Coronary artery (tissue), 2 donors: ENCODE data around the gene SLC22A3.

Experiments
- DNase-seq: peaks from one replicate; pipeline ENCODE4 v3.0.0-alpha.2; 2017; ENCODE audit warnings: low spot score
- H3K27ac ChIP-seq, 2 donors: fragments of 200-600 bp; sonication (generic); one replicate each; pipeline ENCODE4 v1.5.1; 2016 to 2019
- H3K4me3 ChIP-seq: fragments of 200-600 bp; sonication (generic); 2 replicates; pipeline ENCODE4 v1.5.1; 2016; ENCODE audit warnings: mild to moderate bottlenecking, moderate library complexity
- TF ChIP-seq, protein P1 (sequence below): fragments of 200-600 bp; sonication (generic); IDR thresholded peaks from one replicate; pipeline ENCODE4 v1.5.1; 2019; ENCODE audit warnings: antibody characterized with exemption

The SLC22A3 gene

DNA sequence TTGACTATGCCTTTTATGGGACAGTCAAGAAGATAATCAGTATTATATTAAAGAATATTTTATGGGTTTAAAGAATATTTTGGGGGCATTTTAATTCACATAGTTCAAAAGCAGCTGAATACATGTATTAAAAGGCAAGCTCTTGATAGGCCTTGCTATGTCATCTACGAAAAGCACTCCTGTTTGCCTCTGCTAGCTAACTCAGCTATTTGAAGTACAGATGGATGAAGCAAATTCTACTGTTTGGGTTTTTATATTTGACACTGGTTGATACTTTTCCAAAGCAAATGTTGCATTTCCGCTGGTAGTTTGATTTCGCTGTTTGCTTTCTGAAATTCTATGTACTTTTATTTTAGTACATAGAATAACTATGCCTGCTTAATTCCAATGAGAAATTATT, 47.0 kb downstream of the SLC22A3 start:
- TF ChIP-seq, protein P1, sequence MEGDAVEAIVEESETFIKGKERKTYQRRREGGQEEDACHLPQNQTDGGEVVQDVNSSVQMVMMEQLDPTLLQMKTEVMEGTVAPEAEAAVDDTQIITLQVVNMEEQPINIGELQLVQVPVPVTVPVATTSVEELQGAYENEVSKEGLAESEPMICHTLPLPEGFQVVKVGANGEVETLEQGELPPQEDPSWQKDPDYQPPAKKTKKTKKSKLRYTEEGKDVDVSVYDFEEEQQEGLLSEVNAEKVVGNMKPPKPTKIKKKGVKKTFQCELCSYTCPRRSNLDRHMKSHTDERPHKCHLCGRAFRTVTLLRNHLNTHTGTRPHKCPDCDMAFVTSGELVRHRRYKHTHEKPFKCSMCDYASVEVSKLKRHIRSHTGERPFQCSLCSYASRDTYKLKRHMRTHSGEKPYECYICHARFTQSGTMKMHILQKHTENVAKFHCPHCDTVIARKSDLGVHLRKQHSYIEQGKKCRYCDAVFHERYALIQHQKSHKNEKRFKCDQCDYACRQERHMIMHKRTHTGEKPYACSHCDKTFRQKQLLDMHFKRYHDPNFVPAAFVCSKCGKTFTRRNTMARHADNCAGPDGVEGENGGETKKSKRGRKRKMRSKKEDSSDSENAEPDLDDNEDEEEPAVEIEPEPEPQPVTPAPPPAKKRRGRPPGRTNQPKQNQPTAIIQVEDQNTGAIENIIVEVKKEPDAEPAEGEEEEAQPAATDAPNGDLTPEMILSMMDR: no peak
- DNase-seq: no peak
- Histone ChIP-seq H3K4me3 (no peak overlapping the region), H3K27ac (peak overlapping the region; percentile 32 to 46)

DNA sequence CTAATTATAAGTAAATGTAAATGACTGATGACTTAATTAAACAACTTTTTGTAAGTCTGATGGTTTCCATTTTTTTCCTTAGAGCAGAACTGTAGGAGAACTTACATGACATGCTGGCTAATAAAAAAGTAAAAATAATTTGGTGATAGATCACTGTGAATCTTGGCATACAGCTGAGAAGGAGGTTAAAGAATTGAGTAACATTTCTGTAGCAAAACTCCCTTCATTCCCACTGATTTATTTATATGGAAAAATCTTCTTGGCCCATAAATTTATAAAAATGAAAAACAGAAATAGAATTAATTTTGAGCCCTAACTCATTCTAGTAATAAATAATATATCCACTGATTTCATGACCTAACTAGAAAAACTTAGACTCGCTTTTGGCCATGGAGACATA, 48.1 kb downstream of the SLC22A3 start:
- no peak overlapping the region for H3K4me3 ChIP-seq
- DNase-seq: no peak
- TF ChIP-seq, protein P1: no peak
- peak overlapping the region; percentile 27 to 46 for H3K27ac ChIP-seq

DNA sequence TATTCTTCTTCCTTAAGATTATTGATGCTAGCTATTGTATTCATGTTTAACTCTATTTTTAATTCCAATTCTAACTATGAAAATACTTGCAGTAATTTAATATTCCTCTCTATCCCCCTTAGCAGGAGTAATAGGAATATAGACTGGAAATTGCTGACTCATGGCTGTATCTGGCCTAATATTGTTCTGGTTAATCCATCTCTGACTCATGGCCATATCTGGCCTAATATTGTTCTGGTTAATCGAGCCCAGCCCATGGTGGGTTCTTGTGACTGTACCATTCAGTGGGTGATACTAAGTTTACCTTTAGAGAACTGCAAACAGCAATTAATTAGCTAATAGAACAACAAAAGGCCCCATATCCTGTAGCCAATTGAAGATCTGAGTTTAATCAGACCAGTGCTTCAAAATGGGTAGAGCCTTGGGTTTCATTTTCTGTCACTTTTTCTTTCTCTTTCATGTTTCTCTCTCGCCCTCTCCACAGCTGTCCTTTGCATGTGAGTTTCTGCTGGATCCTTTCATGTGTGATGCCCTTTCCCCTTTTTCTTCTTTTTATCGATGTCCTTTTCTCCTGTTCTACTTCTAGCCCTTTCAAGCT, 50.6 kb downstream of the SLC22A3 start:
- Histone ChIP-seq H3K4me3 (no peak overlapping the region), H3K27ac (peak overlapping the region; percentile 46 to 92)
- TF ChIP-seq, protein P1: no peak
- no peak for DNase-seq

DNA sequence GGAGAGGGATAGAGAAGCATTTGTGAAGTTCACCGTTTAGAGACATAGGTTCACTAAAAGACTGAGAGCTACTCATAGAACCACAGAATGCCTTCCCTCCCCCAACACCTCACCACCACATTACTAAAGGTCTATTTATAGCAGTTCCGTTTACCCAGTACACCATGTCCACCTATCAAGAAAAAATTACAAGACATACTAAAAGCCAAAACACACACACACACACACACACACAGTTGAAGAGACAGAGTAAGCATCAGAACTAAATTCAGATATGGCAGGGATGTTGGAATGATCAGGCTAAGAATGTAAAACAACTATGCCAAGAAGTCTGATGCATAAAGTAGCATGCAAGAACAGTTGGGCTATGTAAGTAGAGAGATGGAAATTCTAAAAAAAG, 52.3 kb downstream of the SLC22A3 start:
- TF ChIP-seq, protein P1: no peak
- DNase-seq: no peak
- H3K4me3 ChIP-seq: no peak overlapping the region
- peak overlapping the region; percentile 79 to 92 for H3K27ac ChIP-seq

DNA sequence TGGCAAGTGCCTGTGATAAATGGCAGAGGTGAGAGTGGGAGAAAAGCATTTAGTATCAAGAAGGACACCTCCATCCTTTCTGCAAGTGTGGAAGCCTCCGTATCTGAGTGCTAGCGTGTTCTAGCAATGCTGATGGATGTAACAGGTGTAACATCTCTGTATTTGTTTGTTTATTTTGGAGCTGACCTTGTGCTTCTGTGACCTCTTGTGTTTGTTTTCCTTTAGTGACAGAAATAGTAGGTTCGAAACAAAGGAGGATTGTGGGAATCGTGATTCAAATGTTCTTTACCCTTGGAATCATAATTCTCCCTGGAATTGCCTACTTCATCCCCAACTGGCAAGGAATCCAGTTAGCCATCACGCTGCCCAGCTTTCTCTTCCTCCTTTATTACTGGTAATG, 60.4 kb downstream of the SLC22A3 start:
- Histone ChIP-seq H3K4me3 (no peak overlapping the region), H3K27ac (peak overlapping the region in 1 of 2 donors; percentile 41)
- TF ChIP-seq, protein P1: no peak
- no peak for DNase-seq

DNA sequence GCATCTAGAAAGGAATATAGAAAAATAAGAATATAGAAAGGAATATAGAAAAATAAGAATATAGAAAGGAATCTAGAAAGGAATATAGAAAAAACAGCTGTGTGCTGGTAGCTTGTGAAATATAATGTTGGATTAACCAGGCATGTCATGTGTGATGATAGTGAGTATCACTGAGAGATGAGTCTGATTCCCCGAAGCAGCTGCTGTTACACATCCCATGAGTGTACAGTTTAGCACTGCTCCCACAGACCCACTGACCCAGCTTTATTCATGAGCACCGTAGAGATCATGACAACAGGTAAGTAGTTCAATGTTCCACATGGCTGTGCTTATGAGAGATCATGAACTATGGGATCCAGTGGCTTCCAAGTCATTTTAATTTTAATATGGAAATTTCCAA, 64.8 kb downstream of the SLC22A3 start:
- TF ChIP-seq, protein P1: no peak
- DNase-seq: no peak
- Histone ChIP-seq H3K27ac (no peak overlapping the region), H3K4me3 (no peak overlapping the region)

DNA sequence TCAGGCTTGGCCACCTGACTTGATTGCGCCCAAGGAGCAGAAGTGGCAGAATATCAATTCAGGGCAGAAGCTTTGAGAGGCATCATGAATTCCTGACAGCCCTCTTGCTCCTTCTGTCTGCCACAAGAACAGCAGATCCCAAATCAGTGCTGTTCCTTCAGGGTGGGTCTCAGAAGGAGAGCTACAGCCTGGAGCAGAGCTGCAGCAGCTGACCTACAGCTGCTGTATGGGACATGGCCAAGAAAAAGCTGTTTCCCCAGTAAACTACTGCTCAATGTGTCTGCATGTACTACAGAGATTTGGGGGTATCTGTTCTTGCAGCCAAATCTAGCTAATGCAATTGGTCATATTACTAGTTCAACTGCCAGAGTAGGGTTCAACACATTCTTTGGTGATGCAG, 69.0 kb downstream of the SLC22A3 start:
- DNase-seq: no peak
- Histone ChIP-seq H3K27ac (no peak overlapping the region), H3K4me3 (no peak overlapping the region)
- TF ChIP-seq, protein P1: no peak
